PC-9 (cell line): ENCODE measurements around the gene RSPH1. TPM values are rescaled to one million over a fixed set of nuclear protein-coding genes. Genes with fewer than 3 reads are reported as not detected.
A peak's percentile ranks its signal among the peaks of the same experiment; 100 is the strongest.

ENCODE experiments used
- BruUV-seq: library from RNA; stranded (reverse); fragments of 400-500 nt; replicated peaks from 2 replicates; lab custom pipeline; 2021; lab: Mats Ljungman, UMichigan
- CTCF ChIA-PET: fragments of 300-600 bp; sonication (Branson Sonifier 250); formaldehyde crosslinking; loops from one replicate; lab custom pipeline; 2022; ENCODE audit warnings: antibody characterized with exemption; lab: Charles Lee
- POLR2A ChIA-PET: fragments of 300-600 bp; sonication (Branson Sonifier 250); formaldehyde crosslinking; loops from one replicate; lab custom pipeline; 2022; ENCODE audit warnings: antibody characterized with exemption; ENCODE audit not compliant: unreplicated experiment; lab: Charles Lee
- DNase-seq, 2 experiments: peaks; one replicate each; pipeline versions ENCODE4 v3.0.0 to v3.0.0-alpha.2; 2015 to 2022; ENCODE audit warnings: mixed read lengths in 1 of 2
- H2AFZ ChIP-seq: fragments of 200-600 bp; sonication (generic); 2 replicates; pipeline ENCODE4 v1.8.1; 2017; ENCODE audit warnings: antibody characterized with exemption
- H3F3A ChIP-seq: fragments of 200-600 bp; sonication (generic); 2 replicates; pipeline ENCODE4 v1.8.1; 2017; ENCODE audit warnings: antibody characterized with exemption, mild to moderate bottlenecking, low read depth; ENCODE audit not compliant: insufficient read depth
- H3K27ac ChIP-seq: fragments of 200-600 bp; sonication (generic); 2 replicates; pipeline ENCODE4 v1.6.1; 2016; ENCODE audit warnings: mixed run types
- H3K27me3 ChIP-seq: fragments of 200-600 bp; sonication (generic); 2 replicates; pipeline ENCODE4 v1.6.1; 2016; ENCODE audit warnings: low read depth, mixed run types; ENCODE audit not compliant: insufficient read depth
- H3K36me3 ChIP-seq: fragments of 200-600 bp; sonication (generic); 2 replicates; pipeline ENCODE4 v1.6.1; 2016; ENCODE audit warnings: low read depth, mixed run types
- H3K4me1 ChIP-seq: fragments of 200-600 bp; sonication (generic); replicated peaks from 2 replicates; pipeline ENCODE4 v1.6.1; 2016; ENCODE audit warnings: mixed run types; ENCODE audit not compliant: insufficient read depth
- H3K4me2 ChIP-seq: fragments of 200-600 bp; sonication (generic); 2 replicates; pipeline ENCODE4 v1.6.1; 2017; ENCODE audit warnings: mixed run types
- H3K4me3 ChIP-seq: fragments of 200-600 bp; sonication (generic); 2 replicates; pipeline ENCODE4 v1.6.1; 2016; ENCODE audit warnings: mixed run types
- H3K79me2 ChIP-seq: fragments of 200-600 bp; sonication (generic); 2 replicates; pipeline ENCODE4 v1.6.1; 2017; ENCODE audit warnings: low read depth, mixed run types
- H3K9me2 ChIP-seq: fragments of 200-600 bp; sonication (generic); 2 replicates; pipeline ENCODE4 v1.8.1; 2017; ENCODE audit warnings: mild to moderate bottlenecking; ENCODE audit not compliant: insufficient read depth
- H3K9me3 ChIP-seq: fragments of 200-600 bp; sonication (generic); 2 replicates; pipeline ENCODE4 v1.8.1; 2016; ENCODE audit warnings: low read depth; ENCODE audit not compliant: insufficient read depth
- H4K20me1 ChIP-seq: fragments of 200-600 bp; sonication (generic); 2 replicates; pipeline ENCODE4 v1.8.1; 2017; ENCODE audit not compliant: insufficient read depth
- CTCF ChIP-seq: fragments of 200-600 bp; sonication (generic); conservative IDR thresholded peaks from 2 replicates; pipeline ENCODE4 v1.6.1; 2017; ENCODE audit warnings: mixed run types, antibody characterized with exemption, mild to moderate bottlenecking, moderate library complexity
- EZH2 ChIP-seq: fragments of 200-600 bp; sonication (generic); IDR thresholded peaks from 2 replicates; pipeline ENCODE4 v1.8.0; 2017; ENCODE audit warnings: antibody characterized with exemption, low read depth
- intact Hi-C: fragments of 100-400 bp; cut with micrococcal nuclease; formaldehyde crosslinking; loops from one replicate; pipeline ENCODE4 v1.10.0; 2022; ENCODE audit not compliant: unreplicated experiment
- total RNA-seq: library from RNA; stranded (reverse); gene quantifications from 2 replicates; pipeline ENCODE4 v1.2.3, GENCODE V29; 2021

Gene RSPH1
- total RNA-seq, 1 experiment from 2014 or later, result 8.0 TPM

DNA sequence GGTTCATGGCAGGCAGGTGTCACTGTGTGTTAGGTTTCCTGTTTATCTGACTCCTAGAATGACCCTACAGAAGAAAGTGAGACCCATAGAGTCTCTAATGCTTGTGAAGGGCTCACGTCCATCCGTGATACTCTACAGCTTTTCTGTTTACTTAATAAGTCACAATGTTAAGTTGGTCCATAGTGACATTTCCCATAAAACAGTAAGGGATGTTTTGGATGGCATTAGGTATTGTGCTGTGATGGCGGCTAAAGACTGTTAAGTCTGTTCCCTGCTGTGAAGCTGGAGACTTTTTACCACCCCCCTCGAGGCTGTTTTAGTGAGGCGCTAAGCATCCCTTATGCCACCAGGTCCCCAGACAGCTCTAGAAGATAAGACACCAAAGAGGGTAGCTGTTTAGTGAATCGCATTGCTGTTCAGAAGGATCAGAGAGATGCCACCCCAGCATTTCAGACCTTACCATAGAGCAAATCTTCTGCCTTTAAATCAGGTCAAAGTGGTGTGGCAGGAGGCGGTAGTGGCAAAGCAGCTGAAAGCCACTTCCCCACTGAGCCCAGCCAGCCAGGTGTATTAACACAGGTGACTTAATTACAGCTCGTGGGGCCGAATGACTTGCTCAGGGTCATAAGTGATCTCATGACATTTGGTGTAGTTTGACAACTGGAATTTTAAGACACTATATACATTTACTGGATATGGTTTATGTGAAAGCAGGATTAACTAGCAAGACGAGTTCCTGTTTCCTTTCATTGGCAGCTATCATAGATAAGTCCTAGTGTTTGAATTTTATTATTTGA lies 42.7 kb upstream of the RSPH1 start:
- DNase-seq, result no peak
- H3K4me3 ChIP-seq, result no peak overlapping the region
- no peaks in the 10 kb centered on the region for H3K9me2 ChIP-seq
- H3K4me2 ChIP-seq, result no peak overlapping the region
- no peaks in the 10 kb centered on the region for H3K79me2 ChIP-seq
- H3K36me3 ChIP-seq, result no peaks in the 10 kb centered on the region; the same call in 1 of the 2 replicates
- no peaks in the 10 kb centered on the region for H4K20me1 ChIP-seq
- no TSS peak for BruUV-seq
- intact Hi-C loops, result no loop called here
- no peaks in the 10 kb centered on the region for H3F3A ChIP-seq
- no peak overlapping the region for H2AFZ ChIP-seq
- POLR2A ChIA-PET, result interaction anchor here (0.7 kb wide), 1 partner anchor 84 kb away, joined by 3 read pairs; no protein-coding TSS in a partner anchor
- CTCF ChIA-PET, result interaction anchor here (0.6 kb wide), 1 partner anchor 229 kb away, joined by 18 read pairs; no protein-coding TSS in a partner anchor
- H3K27me3 ChIP-seq, result no peaks in the 10 kb centered on the region
- no peak overlapping the region for H3K27ac ChIP-seq
- no peaks in the 10 kb centered on the region for H3K9me3 ChIP-seq
- no peak for TF ChIP-seq EZH2
- no peak for TF ChIP-seq CTCF
- no peaks in the 10 kb centered on the region for H3K4me1 ChIP-seq

DNA sequence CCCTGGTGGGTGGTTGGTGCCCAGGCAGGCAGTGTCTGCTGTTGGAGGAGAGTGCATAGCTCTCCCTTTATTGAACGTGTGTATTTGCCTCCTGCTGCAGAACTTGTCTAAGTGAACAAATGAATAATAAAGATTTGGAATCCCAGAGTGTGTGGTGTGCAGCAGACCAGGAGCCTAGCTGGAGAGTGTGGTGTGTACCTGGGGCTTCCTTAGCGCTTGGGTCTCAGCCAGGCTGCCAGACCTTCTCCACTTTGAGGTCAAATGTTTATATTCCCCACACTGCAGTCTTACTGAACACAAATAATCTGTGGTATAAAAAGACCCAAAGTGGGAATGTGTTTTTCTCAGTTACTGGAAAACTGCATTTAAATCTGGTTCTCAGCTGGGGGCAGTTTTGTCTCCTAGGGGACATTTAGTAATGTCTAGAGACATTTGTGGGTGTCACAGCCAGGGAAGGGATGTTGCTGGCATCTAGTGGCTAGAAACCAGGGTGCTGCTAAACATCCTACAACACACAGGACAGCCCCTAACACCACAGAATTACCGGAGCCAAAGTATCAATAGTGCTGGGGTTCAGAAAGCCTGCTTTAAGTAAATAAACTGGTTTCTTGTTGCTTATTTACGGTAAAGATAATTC lies 41.2 kb upstream of the RSPH1 start:
- Histone ChIP-seq H3K36me3 (no peaks in the 10 kb centered on the region; the same call in 1 of the 2 replicates), H3K27me3 (no peaks in the 10 kb centered on the region), H3F3A (no peaks in the 10 kb centered on the region), H2AFZ (no peak overlapping the region), H3K79me2 (no peaks in the 10 kb centered on the region), H4K20me1 (no peaks in the 10 kb centered on the region), H3K27ac (no peak overlapping the region), H3K9me3 (no peaks in the 10 kb centered on the region), H3K4me1 (no peaks in the 10 kb centered on the region), H3K4me3 (no peak overlapping the region), H3K9me2 (no peaks in the 10 kb centered on the region), H3K4me2 (no peak overlapping the region)
- ChIA-PET POLR2A (no interaction called here), CTCF (no interaction called here)
- no peak for DNase-seq
- no TSS peak for BruUV-seq
- intact Hi-C loops, result loop anchor here (1.0 kb wide), 2 partner anchors 87 to 156 kb away; no protein-coding TSS in a partner anchor
- no peak for TF ChIP-seq EZH2
- TF ChIP-seq CTCF, result peak; percentile 30; the same call in 1 of the 2 replicates

DNA sequence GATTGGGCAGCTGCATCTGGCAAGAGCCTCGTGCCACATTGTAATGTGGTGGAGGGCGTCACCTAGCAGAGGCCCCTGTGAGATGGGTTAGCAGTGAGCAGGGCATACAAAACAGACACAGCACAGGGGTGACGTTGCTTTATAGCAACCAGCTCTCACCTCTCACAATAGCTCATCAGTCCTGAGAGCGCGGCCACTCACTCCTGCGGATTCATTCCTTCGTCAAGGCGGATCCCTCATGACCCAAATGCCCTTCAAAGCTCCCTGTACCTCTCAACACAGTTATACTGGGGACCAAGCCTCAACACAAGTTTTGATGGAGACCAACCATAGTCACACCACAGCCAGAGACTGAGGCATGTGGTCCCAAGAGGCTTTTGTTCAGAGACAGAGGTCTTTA lies 40.6 kb upstream of the RSPH1 start:
- no peak for DNase-seq
- no peaks in the 10 kb centered on the region; the same call in 1 of the 2 replicates for H3K36me3 ChIP-seq
- no peaks in the 10 kb centered on the region for H3K9me2 ChIP-seq
- POLR2A ChIA-PET, result no interaction called here
- intact Hi-C loops, result no loop called here
- no peaks in the 10 kb centered on the region for H3K79me2 ChIP-seq
- H2AFZ ChIP-seq, result no peak overlapping the region
- H3K4me3 ChIP-seq, result no peak overlapping the region
- no peak for TF ChIP-seq EZH2
- no peak for TF ChIP-seq CTCF
- no peaks in the 10 kb centered on the region for H4K20me1 ChIP-seq
- H3K4me1 ChIP-seq, result no peaks in the 10 kb centered on the region
- CTCF ChIA-PET, result no interaction called here
- no peaks in the 10 kb centered on the region for H3K9me3 ChIP-seq
- no TSS peak for BruUV-seq
- no peaks in the 10 kb centered on the region for H3K27me3 ChIP-seq
- H3F3A ChIP-seq, result no peaks in the 10 kb centered on the region
- no peak overlapping the region for H3K4me2 ChIP-seq
- no peak overlapping the region for H3K27ac ChIP-seq
